HCT116 (cell line): ENCODE results near the gene ZNF681.

Experiments
- CEBPB ChIP-seq: IDR thresholded peaks from 2 replicates; pipeline ENCODE4 v1.6.1; 2012; ENCODE audit warnings: low read depth
- EZH2 ChIP-seq: fragments of 200-600 bp; sonication (generic); IDR thresholded peaks from 2 replicates; pipeline ENCODE4 v1.6.1; 2017; ENCODE audit warnings: antibody characterized with exemption, mixed run types
- EZH2phosphoT487 ChIP-seq: fragments of 200-600 bp; IDR thresholded peaks from 2 replicates; pipeline ENCODE4 v1.6.1; 2018; ENCODE audit warnings: antibody characterized with exemption, borderline replicate concordance
- POLR2A ChIP-seq: IDR thresholded peaks from 2 replicates; pipeline ENCODE4 v1.7.0; 2011; ENCODE audit warnings: borderline replicate concordance; ENCODE audit not compliant: insufficient read depth, insufficient read length; ENCODE audit errors: extremely low read depth
- POLR2AphosphoS5 ChIP-seq: IDR thresholded peaks from 2 replicates; pipeline ENCODE4 v1.6.1; 2011; ENCODE audit warnings: mild to moderate bottlenecking, low read depth, low read length, moderate library complexity
- RAD21 ChIP-seq: IDR thresholded peaks from 2 replicates; pipeline ENCODE4 v1.6.1; 2012; ENCODE audit warnings: low read depth, mild to moderate bottlenecking
- REST ChIP-seq: IDR thresholded peaks from 2 replicates; pipeline ENCODE4 v1.6.1; 2012; ENCODE audit warnings: low read depth
- SP1 ChIP-seq: IDR thresholded peaks from 2 replicates; pipeline ENCODE4 v1.6.1; 2012; ENCODE audit warnings: low read depth
- TCF7L2 ChIP-seq: IDR thresholded peaks from 2 replicates; pipeline ENCODE4 v1.7.0; 2011; ENCODE audit warnings: borderline replicate concordance, inconsistent platforms; ENCODE audit not compliant: insufficient read depth, insufficient read length; ENCODE audit errors: extremely low read depth
- ZFX ChIP-seq: fragments of 450-650 bp; IDR thresholded peaks from 2 replicates; pipeline ENCODE4 v1.6.1; 2017
- TF ChIP-seq, protein P1 (sequence below), 3 experiments: fragments of 200-600 bp in 1 of 3; sonication (generic) in 1 of 3; IDR thresholded peaks in 2 of 3; conservative IDR thresholded peaks in 1 of 3; 2 replicates each; pipeline ENCODE4 v1.5.1; 2012 to 2017; ENCODE audit warnings: low read depth in 2 of 3, low read length in 2 of 3, antibody characterized with exemption in 1 of 3, borderline replicate concordance in 1 of 3, control low read depth in 1 of 3, mild to moderate bottlenecking in 1 of 3, mixed read lengths in 1 of 3, mixed run types in 1 of 3, moderate library complexity in 1 of 3; ENCODE audit not compliant: insufficient read depth in 1 of 3
- TF ChIP-seq, protein P2 (sequence below): IDR thresholded peaks from 2 replicates; pipeline ENCODE4 v1.6.1; 2012
- TF ChIP-seq, protein P3 (sequence below): IDR thresholded peaks from 2 replicates; pipeline ENCODE4 v1.6.1; 2012

- TF ChIP-seq ZFX: no peak
- TF ChIP-seq EZH2phosphoT487: no peak
- TF ChIP-seq, protein P1, sequence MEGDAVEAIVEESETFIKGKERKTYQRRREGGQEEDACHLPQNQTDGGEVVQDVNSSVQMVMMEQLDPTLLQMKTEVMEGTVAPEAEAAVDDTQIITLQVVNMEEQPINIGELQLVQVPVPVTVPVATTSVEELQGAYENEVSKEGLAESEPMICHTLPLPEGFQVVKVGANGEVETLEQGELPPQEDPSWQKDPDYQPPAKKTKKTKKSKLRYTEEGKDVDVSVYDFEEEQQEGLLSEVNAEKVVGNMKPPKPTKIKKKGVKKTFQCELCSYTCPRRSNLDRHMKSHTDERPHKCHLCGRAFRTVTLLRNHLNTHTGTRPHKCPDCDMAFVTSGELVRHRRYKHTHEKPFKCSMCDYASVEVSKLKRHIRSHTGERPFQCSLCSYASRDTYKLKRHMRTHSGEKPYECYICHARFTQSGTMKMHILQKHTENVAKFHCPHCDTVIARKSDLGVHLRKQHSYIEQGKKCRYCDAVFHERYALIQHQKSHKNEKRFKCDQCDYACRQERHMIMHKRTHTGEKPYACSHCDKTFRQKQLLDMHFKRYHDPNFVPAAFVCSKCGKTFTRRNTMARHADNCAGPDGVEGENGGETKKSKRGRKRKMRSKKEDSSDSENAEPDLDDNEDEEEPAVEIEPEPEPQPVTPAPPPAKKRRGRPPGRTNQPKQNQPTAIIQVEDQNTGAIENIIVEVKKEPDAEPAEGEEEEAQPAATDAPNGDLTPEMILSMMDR (IDR thresholded peaks at IDR 0.05 in 2 of 3, conservative IDR thresholded peaks at IDR 0.05 in 1 of 3; ENCODE audit: borderline replicate concordance in 1 of 3, insufficient read depth in 1 of 3, low read depth in 2 of 3, low read length in 2 of 3): no peak
- no peak for TF ChIP-seq SP1
- no peak for TF ChIP-seq POLR2AphosphoS5
- TF ChIP-seq RAD21: no peak
- no peak for TF ChIP-seq CEBPB
- no peak for TF ChIP-seq TCF7L2
- TF ChIP-seq REST: no peak
- TF ChIP-seq, protein P2, sequence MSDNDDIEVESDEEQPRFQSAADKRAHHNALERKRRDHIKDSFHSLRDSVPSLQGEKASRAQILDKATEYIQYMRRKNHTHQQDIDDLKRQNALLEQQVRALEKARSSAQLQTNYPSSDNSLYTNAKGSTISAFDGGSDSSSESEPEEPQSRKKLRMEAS: no peak
- TF ChIP-seq, protein P3, sequence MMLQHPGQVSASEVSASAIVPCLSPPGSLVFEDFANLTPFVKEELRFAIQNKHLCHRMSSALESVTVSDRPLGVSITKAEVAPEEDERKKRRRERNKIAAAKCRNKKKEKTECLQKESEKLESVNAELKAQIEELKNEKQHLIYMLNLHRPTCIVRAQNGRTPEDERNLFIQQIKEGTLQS: no peak
- no peak for TF ChIP-seq EZH2
- TF ChIP-seq POLR2A: no peak
Observed at GRCh38 chr19:23771316-23771715, 12.6 kb upstream of the ZNF681 start.
